ENCODE results near the gene HSD17B11.

Gene HSD17B11

GRCh38 chr4:87377816-87378215 lies 13.2 kb downstream of the HSD17B11 start:
- Histone ChIP-seq H3K4me1 (ENCODE audit: control insufficient read depth, insufficient read depth, low read length) (no peaks in the 10 kb centered on the region), H3K36me3 (ENCODE audit: control insufficient read depth in 2 of 2, insufficient read depth in 1 of 2, low read length in 2 of 2) (peaks cover 0 to 57% of the 10 kb centered on the region in 2 experiments; a peak in 2 of 3 replicates), H3K27ac (ENCODE audit: extremely low read depth, low read depth, low read length) (no peak overlapping the region), H3K9me3 (ENCODE audit: control insufficient read depth, insufficient read depth, low read depth, low read length) (no peaks in the 10 kb centered on the region), H3K4me3 (ENCODE audit: low read depth, low read length) (no peak overlapping the region)
- POLR2A ChIA-PET = no interaction called here
- TF ChIP-seq ZNF132 (tag by site-specific recombination; IDR thresholded peaks at IDR 0.05; ENCODE audit: borderline replicate concordance) = no peak
- TF ChIP-seq ZNF768 (tag by site-specific recombination; IDR thresholded peaks at IDR 0.05) = no peak
- no peak for TF ChIP-seq HOXA7 (CRISPR knock-in tag; IDR thresholded peaks at IDR 0.05; ENCODE audit: borderline replicate concordance)
- no peak for TF ChIP-seq PRDM6 (tag by site-specific recombination; IDR thresholded peaks at IDR 0.05)
- TF ChIP-seq SP2 (tag by site-specific recombination; IDR thresholded peaks at IDR 0.05) = no peak
- CTCF ChIA-PET = interaction anchor here (3.2 kb wide), 1 partner anchor 88 kb away, joined by 35 read pairs; no protein-coding TSS in a partner anchor

GRCh38 chr4:87375719-87376291 lies 15.2 kb downstream of the HSD17B11 start:
- Histone ChIP-seq H3K4me1 (ENCODE audit: control insufficient read depth, insufficient read depth, low read length) (no peaks in the 10 kb centered on the region), H3K9me3 (ENCODE audit: control insufficient read depth, insufficient read depth, low read depth, low read length) (no peaks in the 10 kb centered on the region), H3K36me3 (ENCODE audit: control insufficient read depth in 2 of 2, insufficient read depth in 1 of 2, low read length in 2 of 2) (peaks cover 0 to 58% of the 10 kb centered on the region in 2 experiments; a peak in 2 of 3 replicates), H3K4me3 (ENCODE audit: low read depth, low read length) (no peak overlapping the region), H3K27ac (ENCODE audit: extremely low read depth, low read depth, low read length) (no peak overlapping the region)
- POLR2A ChIA-PET = no interaction called here
- CTCF ChIA-PET = interaction anchor here (0.6 to 3.2 kb wide), 18 partner anchors 11 to 1170 kb away, joined by 3 to 35 read pairs (median 4); partner anchors contain the start of genes HSD17B13 and NUDT9
- TF ChIP-seq ZNF354C (tag by site-specific recombination; IDR thresholded peaks at IDR 0.05; ENCODE audit: borderline replicate concordance, low read depth) (no peak), ZNF654 (tag by site-specific recombination; IDR thresholded peaks at IDR 0.05; ENCODE audit: low read depth) (peak; percentile 65)

- H3K4me1 ChIP-seq (ENCODE audit: control insufficient read depth, insufficient read depth, low read length) = no peaks in the 10 kb centered on the region
- CTCF ChIA-PET = interaction anchor here (1.1 kb wide), 1 partner anchor 97 kb away, joined by 7 read pairs; no protein-coding TSS in a partner anchor
- POLR2A ChIA-PET = no interaction called here
- no peak overlapping the region for H3K4me3 ChIP-seq (ENCODE audit: low read depth, low read length)
- no peak overlapping the region for H3K27ac ChIP-seq (ENCODE audit: extremely low read depth, low read depth, low read length)
- no peaks in the 10 kb centered on the region for H3K9me3 ChIP-seq (ENCODE audit: control insufficient read depth, insufficient read depth, low read depth, low read length)
- no peak for TF ChIP-seq SP3 (tag by site-specific recombination; IDR thresholded peaks at IDR 0.05)
- no peak for TF ChIP-seq ZBTB21 (tag by site-specific recombination; IDR thresholded peaks at IDR 0.05)
- no peak for TF ChIP-seq ZNF311 (tag by site-specific recombination; IDR thresholded peaks at IDR 0.05; ENCODE audit: borderline replicate concordance)
- no peak for TF ChIP-seq ZNF404 (tag by site-specific recombination; IDR thresholded peaks at IDR 0.05)
- TF ChIP-seq ZNF558 (tag by site-specific recombination; IDR thresholded peaks at IDR 0.05) = no peak
- no peak for TF ChIP-seq HOXC10 (CRISPR knock-in tag; IDR thresholded peaks at IDR 0.05)
- no peak for TF ChIP-seq KLF9 (tag by site-specific recombination; IDR thresholded peaks at IDR 0.05; ENCODE audit: low read depth)
- TF ChIP-seq PBX3 (CRISPR knock-in tag; IDR thresholded peaks at IDR 0.05) = no peak
- no peak for TF ChIP-seq PRDM6 (tag by site-specific recombination; IDR thresholded peaks at IDR 0.05)
- no peak for TF ChIP-seq SCRT2 (tag by site-specific recombination; IDR thresholded peaks at IDR 0.05)
- no peak for TF ChIP-seq ZBTB6 (tag by site-specific recombination; IDR thresholded peaks at IDR 0.05)
- TF ChIP-seq ZNF37A (tag by site-specific recombination; IDR thresholded peaks at IDR 0.05) = no peak
- no peak for TF ChIP-seq SP2 (tag by site-specific recombination; IDR thresholded peaks at IDR 0.05)
- TF ChIP-seq ZNF341 (tag by site-specific recombination; IDR thresholded peaks at IDR 0.05; ENCODE audit: low read depth) = no peak
- H3K36me3 ChIP-seq (ENCODE audit: control insufficient read depth in 2 of 2, insufficient read depth in 1 of 2, low read length in 2 of 2) = peaks cover 0 to 82% of the 10 kb centered on the region in 2 experiments; a peak in 1 of 3 replicates
Observed at GRCh38 chr4:87370068-87370467, 20.9 kb downstream of the HSD17B11 start.

All from HEK293 (cell line).